Caco-2 (cell line): ENCODE results near the gene IL18R1. TPM values are rescaled to one million over a fixed set of nuclear protein-coding genes. Genes with fewer than 3 reads are reported as not detected.

ENCODE experiments used
- BruUV-seq: library from RNA; stranded (reverse); fragments of 400-500 nt; replicated peaks from 2 replicates; lab custom pipeline; 2021; lab: Mats Ljungman, UMichigan
- CTCF ChIA-PET: fragments of 300-600 bp; sonication (Branson Sonifier 250); formaldehyde crosslinking; loops from one replicate; lab custom pipeline; 2022; ENCODE audit warnings: antibody characterized with exemption; lab: Charles Lee
- POLR2A ChIA-PET: fragments of 300-600 bp; sonication (Branson Sonifier 250); formaldehyde crosslinking; loops from one replicate; lab custom pipeline; 2022; ENCODE audit warnings: antibody characterized with exemption; lab: Charles Lee
- DNase-seq, 2 experiments: peaks; one replicate each; pipeline versions ENCODE4 v3.0.0 to v3.0.0-alpha.2; 2020 to 2022
- H3K27me3 ChIP-seq: replicated peaks from 2 replicates; pipeline ENCODE4 v1.6.0; 2011; ENCODE audit warnings: low read length; ENCODE audit not compliant: control insufficient read depth, insufficient read depth
- H3K36me3 ChIP-seq: 2 replicates; pipeline ENCODE4 v1.5.1; 2011; ENCODE audit warnings: low read length; ENCODE audit not compliant: control insufficient read depth, insufficient read depth
- H3K4me1 ChIP-seq: fragments of 250-450 bp; sonication (Bioruptor Pico); 2 replicates; pipeline ENCODE4 v1.5.1; 2020; ENCODE audit warnings: mild to moderate bottlenecking
- H3K4me3 ChIP-seq: 2 replicates; pipeline ENCODE4 v1.5.1; 2011; ENCODE audit warnings: low read depth, mild to moderate bottlenecking, control low read depth, low read length
- H3K9me3 ChIP-seq: fragments of 250-450 bp; sonication (Bioruptor Pico); 2 replicates; pipeline ENCODE4 v1.5.1; 2020; ENCODE audit warnings: mild to moderate bottlenecking, moderate library complexity
- H3K27ac Mint-ChIP-seq: one replicate; pipeline ENCODE4 v1.8.0; 2022; ENCODE audit warnings: mixed read lengths; ENCODE audit not compliant: unreplicated experiment
- H3K27me3 Mint-ChIP-seq: one replicate; pipeline ENCODE4 v1.8.0; 2022; ENCODE audit warnings: mixed read lengths; ENCODE audit not compliant: insufficient read depth, unreplicated experiment
- H3K36me3 Mint-ChIP-seq: one replicate; pipeline ENCODE4 v1.8.0; 2022; ENCODE audit warnings: mild to moderate bottlenecking, mixed read lengths; ENCODE audit not compliant: insufficient read depth, unreplicated experiment
- H3K4me1 Mint-ChIP-seq: one replicate; pipeline ENCODE4 v1.8.0; 2022; ENCODE audit warnings: low read depth, mixed read lengths; ENCODE audit not compliant: unreplicated experiment
- H3K4me3 Mint-ChIP-seq: one replicate; pipeline ENCODE4 v1.8.0; 2022; ENCODE audit warnings: mild to moderate bottlenecking, moderate library complexity, mixed read lengths; ENCODE audit not compliant: unreplicated experiment
- H3K9me3 Mint-ChIP-seq: one replicate; pipeline ENCODE4 v1.8.0; 2022; ENCODE audit warnings: mixed read lengths; ENCODE audit not compliant: unreplicated experiment
- CTCF ChIP-seq, 2 experiments: fragments of 200-600 bp in 1 of 2; IDR thresholded peaks; 1 replicate in 1 of 2; 2 replicates in 1 of 2; pipeline versions ENCODE4 v1.5.1 to v1.8.0; 2011 to 2022; ENCODE audit warnings: antibody characterized with exemption in 1 of 2, control low read depth in 1 of 2, inconsistent platforms in 1 of 2, low read depth in 1 of 2, low read length in 1 of 2, mild to moderate bottlenecking in 1 of 2, moderate library complexity in 1 of 2; ENCODE audit not compliant: insufficient read depth in 1 of 2, severe bottlenecking in 1 of 2, unreplicated experiment in 1 of 2
- intact Hi-C: fragments of 100-400 bp; cut with micrococcal nuclease; formaldehyde crosslinking; loops from one replicate; pipeline ENCODE4 v1.10.0; 2022; ENCODE audit not compliant: unreplicated experiment
- total RNA-seq: library from RNA; stranded (reverse); gene quantifications from 2 replicates; pipeline ENCODE4 v1.2.3, GENCODE V29; 2022

Gene IL18R1
- total RNA-seq, 1 experiment from 2014 or later = not detected

GRCh38 chr2:102387763-102388546, 32.4 kb downstream of the IL18R1 start:
- Histone ChIP-seq H3K27me3 (no peaks in the 10 kb centered on the region; the same call in 1 of the 2 replicates), H3K4me3 (no peak overlapping the region), H3K9me3 (peaks cover 9% of the 10 kb centered on the region), H3K36me3 (no peaks in the 10 kb centered on the region), H3K4me1 (no peaks in the 10 kb centered on the region)
- Mint-ChIP-seq H3K27me3 (peaks cover 12% of the 10 kb centered on the region), H3K36me3 (no peaks in the 10 kb centered on the region), H3K9me3 (peaks cover 19% of the 10 kb centered on the region), H3K4me1 (no peaks in the 10 kb centered on the region), H3K27ac (no peak overlapping the region), H3K4me3 (no peak overlapping the region)
- intact Hi-C loops = no loop called here
- DNase-seq = no peak
- TF ChIP-seq CTCF (IDR thresholded peaks at IDR 0.05; ENCODE audit: insufficient read depth in 1 of 2, low read depth in 1 of 2, low read length in 1 of 2, severe bottlenecking in 1 of 2, unreplicated experiment in 1 of 2) = no peak
- CTCF ChIA-PET = no interaction called here
- BruUV-seq = no TSS peak
- POLR2A ChIA-PET = no interaction called here

- no peaks in the 10 kb centered on the region for H3K4me1 ChIP-seq
- H3K36me3 Mint-ChIP-seq = no peaks in the 10 kb centered on the region
- no peak for TF ChIP-seq CTCF (IDR thresholded peaks at IDR 0.05; ENCODE audit: insufficient read depth in 1 of 2, low read depth in 1 of 2, low read length in 1 of 2, severe bottlenecking in 1 of 2, unreplicated experiment in 1 of 2)
- ChIA-PET POLR2A (no interaction called here), CTCF (no interaction called here)
- H3K4me1 Mint-ChIP-seq = no peaks in the 10 kb centered on the region
- no peaks in the 10 kb centered on the region for H3K9me3 ChIP-seq
- no TSS peak for BruUV-seq
- H3K4me3 ChIP-seq = no peak overlapping the region
- no peaks in the 10 kb centered on the region; the same call in 1 of the 2 replicates for H3K27me3 ChIP-seq
- no peak overlapping the region for H3K27ac Mint-ChIP-seq
- H3K36me3 ChIP-seq = no peaks in the 10 kb centered on the region
- no peaks in the 10 kb centered on the region for H3K9me3 Mint-ChIP-seq
- intact Hi-C loops = no loop called here
- peaks cover 12% of the 10 kb centered on the region for H3K27me3 Mint-ChIP-seq
- DNase-seq = no peak
- H3K4me3 Mint-ChIP-seq = no peak overlapping the region
Observed at GRCh38 chr2:102391565-102391964, 36.0 kb downstream of the IL18R1 start.

DNA sequence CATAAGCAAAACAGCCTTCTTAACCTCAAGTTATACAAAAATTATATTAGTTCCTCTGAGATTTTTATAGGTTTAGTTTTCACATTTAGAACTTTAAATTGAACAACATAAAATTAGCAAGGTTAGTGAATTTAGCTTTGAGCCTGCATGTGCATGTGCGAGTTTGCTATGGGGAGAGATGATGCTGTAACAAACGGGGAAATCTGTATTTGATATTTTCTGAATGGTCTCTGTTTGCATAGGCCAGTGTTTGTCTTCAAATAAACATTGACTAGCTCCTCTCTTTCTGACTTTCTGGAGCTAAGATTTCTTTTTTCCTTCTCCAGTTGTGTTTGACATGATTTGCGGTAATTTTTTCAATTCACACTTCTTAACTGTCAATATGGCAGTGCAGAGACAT, 36.5 kb downstream of the IL18R1 start:
- intact Hi-C loops = no loop called here
- Histone ChIP-seq H3K27me3 (no peaks in the 10 kb centered on the region; the same call in 1 of the 2 replicates), H3K9me3 (no peaks in the 10 kb centered on the region), H3K4me1 (no peaks in the 10 kb centered on the region), H3K36me3 (no peaks in the 10 kb centered on the region), H3K4me3 (no peak overlapping the region)
- no TSS peak for BruUV-seq
- ChIA-PET CTCF (no interaction called here), POLR2A (no interaction called here)
- DNase-seq = no peak
- H3K9me3 Mint-ChIP-seq = no peaks in the 10 kb centered on the region
- H3K4me3 Mint-ChIP-seq = no peak overlapping the region
- H3K36me3 Mint-ChIP-seq = no peaks in the 10 kb centered on the region
- H3K4me1 Mint-ChIP-seq = no peaks in the 10 kb centered on the region
- no peak for TF ChIP-seq CTCF (IDR thresholded peaks at IDR 0.05; ENCODE audit: insufficient read depth in 1 of 2, low read depth in 1 of 2, low read length in 1 of 2, severe bottlenecking in 1 of 2, unreplicated experiment in 1 of 2)
- peaks cover 12% of the 10 kb centered on the region for H3K27me3 Mint-ChIP-seq
- no peak overlapping the region for H3K27ac Mint-ChIP-seq
